ENCODE measurements around the gene SMARCA5.

SMARCA5 gene

GRCh38 chr4:143531788-143532491 lies 18.4 kb downstream of the SMARCA5 start:
- no peak for TF ChIP-seq CTCF (IDR thresholded peaks at IDR 0.05; ENCODE audit: low read length, missing control alignments)
- peak; percentile 73 for DNase-seq (ENCODE audit: low read depth)
- H3K4me3 ChIP-seq (replicated peaks; ENCODE audit: low read depth, low read length) = no peak overlapping the region

GRCh38 chr4:143538979-143539669 lies 25.6 kb downstream of the SMARCA5 start:
- no peak for TF ChIP-seq CTCF (IDR thresholded peaks at IDR 0.05; ENCODE audit: low read length, missing control alignments)
- no peak for DNase-seq (ENCODE audit: low read depth)

GRCh38 chr4:143539670-143540023 lies 26.1 kb downstream of the SMARCA5 start:
- no peak for DNase-seq (ENCODE audit: low read depth)
- no peak for TF ChIP-seq CTCF (IDR thresholded peaks at IDR 0.05; ENCODE audit: low read length, missing control alignments)
- no peak overlapping the region for H3K4me3 ChIP-seq (replicated peaks; ENCODE audit: low read depth, low read length)

More at GRCh38 chr4:143538979-143539669, 25.6 kb downstream of the SMARCA5 start:
- H3K4me3 ChIP-seq (replicated peaks; ENCODE audit: low read depth, low read length) = no peak overlapping the region

GRCh38 chr4:143549928-143550327 lies 36.4 kb downstream of the SMARCA5 start:
- no peak for TF ChIP-seq CTCF (IDR thresholded peaks at IDR 0.05; ENCODE audit: low read length, missing control alignments)
- DNase-seq (ENCODE audit: low read depth) = no peak
- no peak overlapping the region for H3K4me3 ChIP-seq (replicated peaks; ENCODE audit: low read depth, low read length)

GRCh38 chr4:143554728-143555597 lies 41.5 kb downstream of the SMARCA5 start:
- TF ChIP-seq CTCF (IDR thresholded peaks at IDR 0.05; ENCODE audit: low read length, missing control alignments) = no peak
- DNase-seq (ENCODE audit: low read depth) = no peak
- no peak overlapping the region for H3K4me3 ChIP-seq (replicated peaks; ENCODE audit: low read depth, low read length)

DNA sequence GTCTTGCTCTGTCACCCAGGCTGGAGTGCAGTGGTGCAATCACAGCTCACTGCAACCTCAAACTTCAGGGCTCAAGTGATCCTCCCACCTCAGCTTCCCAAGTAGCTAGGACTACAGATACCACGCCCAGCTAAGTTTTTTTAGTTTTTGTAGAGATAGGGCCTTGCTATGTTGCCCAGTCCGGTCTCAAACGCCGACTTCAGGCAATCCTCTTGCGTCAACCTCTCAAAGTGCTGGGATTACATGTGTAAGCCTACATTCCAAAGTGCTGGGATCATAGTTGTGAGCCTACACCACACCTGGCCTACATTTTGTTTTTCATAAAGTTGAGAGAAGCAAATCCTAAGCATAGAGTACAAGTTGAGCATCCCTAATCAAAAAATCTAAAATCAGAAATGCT lies 42.2 kb downstream of the SMARCA5 start:
- DNase-seq (ENCODE audit: low read depth) = no peak
- no peak overlapping the region for H3K4me3 ChIP-seq (replicated peaks; ENCODE audit: low read depth, low read length)
- TF ChIP-seq CTCF (IDR thresholded peaks at IDR 0.05; ENCODE audit: low read length, missing control alignments) = no peak

Data from fibroblast of pulmonary artery (primary cell).